Liver (tissue), 9 donors: ENCODE data around the gene TNS1. TPM values are rescaled to one million over a fixed set of nuclear protein-coding genes. Genes with fewer than 3 reads are reported as not detected.
A peak's percentile ranks its signal among the peaks of the same experiment; 100 is the strongest.

Experiments used
- DNase-seq: peaks from one replicate; pipeline ENCODE4 v3.0.0-alpha.2; 2017; ENCODE audit warnings: low spot score
- H3K27ac ChIP-seq, 2 donors: one replicate each; pipeline ENCODE4 v1.7.0; 2013; ENCODE audit warnings: inconsistent platforms in 2 of 2, low read length in 2 of 2, control low read depth in 1 of 2, low read depth in 1 of 2, mild to moderate bottlenecking in 1 of 2
- H3K27me3 ChIP-seq, 4 donors: one replicate each; pipeline versions ENCODE4 v1.6.1 to v1.7.0; 2013; ENCODE audit warnings: low read length in 3 of 4, inconsistent platforms in 1 of 4, mild to moderate bottlenecking in 1 of 4, moderate library complexity in 1 of 4; ENCODE audit not compliant: control insufficient read depth in 4 of 4, insufficient read depth in 4 of 4
- H3K36me3 ChIP-seq, 4 donors: one replicate each; pipeline versions ENCODE4 v1.6.1 to v1.7.0; 2013; ENCODE audit warnings: low read length in 3 of 4, mild to moderate bottlenecking in 3 of 4, low read depth in 1 of 4, moderate library complexity in 1 of 4; ENCODE audit not compliant: control insufficient read depth in 4 of 4, insufficient read depth in 3 of 4
- H3K4me1 ChIP-seq, 4 donors: one replicate each; pipeline versions ENCODE4 v1.6.1 to v1.7.0; 2013; ENCODE audit warnings: low read length in 3 of 4, mild to moderate bottlenecking in 3 of 4, moderate library complexity in 1 of 4; ENCODE audit not compliant: control insufficient read depth in 4 of 4, insufficient read depth in 4 of 4
- H3K4me3 ChIP-seq, 3 donors: one replicate each; pipeline versions ENCODE4 v1.6.1 to v1.7.0; 2013; ENCODE audit warnings: low read length in 3 of 3, control low read depth in 1 of 3, low read depth in 1 of 3, mild to moderate bottlenecking in 1 of 3
- H3K9ac ChIP-seq, 2 donors: one replicate each; pipeline ENCODE4 v1.7.0; 2013; ENCODE audit warnings: low read length in 2 of 2, mild to moderate bottlenecking in 2 of 2, moderate library complexity in 2 of 2, control low read depth in 1 of 2, low read depth in 1 of 2
- H3K9me3 ChIP-seq, 4 donors: one replicate each; pipeline versions ENCODE4 v1.6.1 to v1.7.0; 2013; ENCODE audit warnings: low read length in 3 of 4; ENCODE audit not compliant: control insufficient read depth in 4 of 4
- ATF3 ChIP-seq: IDR thresholded peaks from 2 replicates; pipeline ENCODE4 v1.6.1; 2016; ENCODE audit warnings: antibody characterized with exemption
- CTCF ChIP-seq: fragments of 150-350 bp; IDR thresholded peaks from 2 replicates; pipeline ENCODE4 v1.5.1; 2017; ENCODE audit warnings: improper control_type of control experiment, low read depth, low read length; ENCODE audit not compliant: missing input control
- EGR1 ChIP-seq, 2 donors: IDR thresholded peaks; 2 replicates each; pipeline ENCODE4 v1.6.1; 2016 to 2018; ENCODE audit warnings: antibody characterized with exemption in 2 of 2, low read depth in 2 of 2
- FOXA1 ChIP-seq: IDR thresholded peaks from 2 replicates; pipeline ENCODE4 v1.6.1; 2016; ENCODE audit warnings: antibody characterized with exemption
- GABPA ChIP-seq, 2 donors: IDR thresholded peaks in 1 of 2; conservative IDR thresholded peaks in 1 of 2; 2 replicates each; pipeline ENCODE4 v1.6.1; 2016; ENCODE audit warnings: antibody characterized with exemption in 2 of 2, mild to moderate bottlenecking in 1 of 2, moderate library complexity in 1 of 2
- HNF4A ChIP-seq, 2 donors: conservative IDR thresholded peaks; 2 replicates each; pipeline ENCODE4 v1.6.1; 2016; ENCODE audit warnings: antibody characterized with exemption in 2 of 2, mild to moderate bottlenecking in 2 of 2
- HNF4G ChIP-seq: IDR thresholded peaks from 2 replicates; pipeline ENCODE4 v1.6.1; 2016; ENCODE audit warnings: antibody characterized with exemption
- JUND ChIP-seq, 2 donors: IDR thresholded peaks; 2 replicates each; pipeline ENCODE4 v1.6.1; 2016; ENCODE audit warnings: antibody characterized with exemption in 2 of 2
- MAX ChIP-seq: IDR thresholded peaks from 2 replicates; pipeline ENCODE4 v1.6.1; 2016; ENCODE audit warnings: antibody characterized with exemption
- NR2F2 ChIP-seq: IDR thresholded peaks from 2 replicates; pipeline ENCODE4 v1.6.1; 2016; ENCODE audit warnings: antibody characterized with exemption
- RAD21 ChIP-seq, 2 donors: IDR thresholded peaks; 2 replicates each; pipeline ENCODE4 v1.6.1; 2016; ENCODE audit warnings: antibody characterized with exemption in 2 of 2, mild to moderate bottlenecking in 2 of 2
- REST ChIP-seq: IDR thresholded peaks from 2 replicates; pipeline ENCODE4 v1.6.1; 2016; ENCODE audit warnings: antibody characterized with exemption, mild to moderate bottlenecking
- RXRA ChIP-seq, 2 donors: IDR thresholded peaks; 2 replicates each; pipeline ENCODE4 v1.6.1; 2017 to 2018; ENCODE audit warnings: antibody characterized with exemption in 2 of 2, mild to moderate bottlenecking in 1 of 2
- SP1 ChIP-seq: IDR thresholded peaks from 2 replicates; pipeline ENCODE4 v1.6.1; 2018; ENCODE audit warnings: antibody characterized with exemption, mild to moderate bottlenecking
- TAF1 ChIP-seq: conservative IDR thresholded peaks from 2 replicates; pipeline ENCODE4 v1.6.1; 2016; ENCODE audit warnings: antibody characterized with exemption, mild to moderate bottlenecking
- YY1 ChIP-seq: IDR thresholded peaks from 2 replicates; pipeline ENCODE4 v1.6.1; 2016; ENCODE audit warnings: antibody characterized with exemption, mild to moderate bottlenecking
- WGBS: extraction: QIAGEN DNeasy Blood & Tissue Kit; methylation state at CpG from one replicate; pipeline ENCODE4 v1.1.7; 2013; 5-methylcytosine and 5-hydroxymethylcytosine counted together
- polyA plus RNA-seq, 2 donors: library from polyadenylated mRNA; stranded (reverse) in 1 of 2; unstranded in 1 of 2; fragments of 200-250 nt in 1 of 2; fragments of >200 nt in 1 of 2; fragmentation: Nextera tagmentation in 1 of 2; extraction: Ambion mirVana in 1 of 2; gene quantifications; one replicate each; pipeline versions ENCODE4 v1.2.1 to v1.2.3, GENCODE V29; 2013 to 2015
- total RNA-seq, 2 donors: library from RNA; depleted of rRNA; stranded (reverse); fragments of >200 nt; gene quantifications; one replicate each; pipeline ENCODE4 v1.2.3, GENCODE V29; 2014
- TF ChIP-seq, protein P1 (sequence below): IDR thresholded peaks from 2 replicates; pipeline ENCODE4 v1.6.1; 2016; ENCODE audit warnings: antibody characterized with exemption
- donor health status: healthy.
- donor health status: healthy.
- donor health status: healthy.
- donor health status: healthy.
- donor health status: healthy.

Gene TNS1
- total and polyA plus RNA-seq, 4 donors, result 16.3 to 128 (median 57.3) TPM

DNA sequence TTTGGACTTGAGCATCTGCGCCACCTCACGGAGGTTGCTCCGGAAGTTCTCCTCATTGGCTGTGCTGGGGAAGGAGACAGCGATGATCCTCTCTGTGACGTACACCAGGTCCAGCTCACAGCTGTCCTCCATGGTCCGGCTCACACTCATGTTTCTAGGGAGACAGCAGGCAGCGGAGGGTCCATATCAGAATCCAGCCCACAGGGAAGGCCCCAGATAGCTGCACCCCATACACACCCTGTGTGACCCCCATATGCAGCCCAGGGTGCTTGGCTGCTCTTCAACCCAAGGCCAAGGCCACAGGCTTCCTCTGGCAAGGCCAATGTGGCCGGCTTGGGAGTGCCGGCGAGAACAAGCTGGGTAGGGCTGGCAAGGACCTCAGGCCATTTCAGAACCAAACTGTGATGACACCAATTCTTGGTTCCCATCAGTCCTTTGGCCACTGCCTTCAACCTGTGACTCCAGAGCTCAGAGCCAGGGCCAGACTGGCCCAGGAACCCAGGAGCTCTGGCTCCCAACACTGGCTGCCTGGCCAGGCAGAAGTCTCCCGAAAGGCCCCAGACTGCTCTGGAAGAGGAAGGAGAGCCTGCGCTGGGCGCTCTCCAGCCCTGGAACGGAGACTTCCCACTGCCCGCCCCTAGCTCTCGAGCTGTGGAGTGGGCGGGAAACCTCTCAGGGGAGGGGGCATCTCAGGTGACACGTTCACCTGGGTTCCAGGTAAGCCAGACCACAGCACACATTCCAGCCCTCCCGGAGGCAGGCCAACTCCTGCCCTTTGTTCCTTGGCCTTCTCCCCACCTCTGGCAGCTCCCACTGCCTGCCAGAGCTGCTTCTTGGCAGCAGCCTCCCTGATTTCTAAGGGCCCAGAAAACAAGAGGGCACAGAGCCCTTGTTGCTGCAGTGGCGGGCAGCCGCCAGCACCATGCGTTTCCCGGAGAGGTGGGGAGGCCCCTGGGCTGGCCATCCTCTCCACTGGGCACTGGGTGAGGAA, 104.7 kb downstream of the TNS1 start (continued):
- TF ChIP-seq SP1 (peak; percentile 57), MAX (no peak), JUND (IDR thresholded peaks at IDR 0.05) (peak in 1 of 2 donors; percentile 40), REST (no peak)

- Histone ChIP-seq H3K4me1 (peaks cover 44 to 77% (median 63%) of the 10 kb centered on the region in 4 donors), H3K27me3 (no peaks in the 10 kb centered on the region), H3K9ac (peak overlapping the region in 1 of 2 donors; percentile 35), H3K4me3 (no peak overlapping the region), H3K27ac (peak overlapping the region; percentile 95 to 97), H3K36me3 (peaks cover 9 to 30% (median 26%) of the 10 kb centered on the region in 4 donors), H3K9me3 (no peaks in the 10 kb centered on the region)
- DNase-seq, result no peak
- 36% methylated on average over 9 of the region's 9 CpGs for WGBS
- no peak for TF ChIP-seq MAX
- no peak for TF ChIP-seq EGR1 (IDR thresholded peaks at IDR 0.05; ENCODE audit: low read depth in 2 of 2)
- peak in 1 of 2 donors; percentile 48 for TF ChIP-seq RAD21 (IDR thresholded peaks at IDR 0.05)
- TF ChIP-seq RXRA (IDR thresholded peaks at IDR 0.05), result peak; percentile 75 to 77
- TF ChIP-seq NR2F2, result peak; percentile 48
- peak; percentile 42 to 60 for TF ChIP-seq HNF4A (conservative IDR thresholded peaks at IDR 0.05)
- peak in 1 of 2 donors; percentile 11 for TF ChIP-seq JUND (IDR thresholded peaks at IDR 0.05)
- TF ChIP-seq SP1, result peak; percentile 52
These were observed 105.6 kb downstream of the TNS1 start for GRCh38 chr2:217897091-217897715.

GRCh38 chr2:217895070-217895635, 107.6 kb downstream of the TNS1 start:
- peak overlapping the region; percentile 32 to 75 for H3K27ac ChIP-seq
- peaks cover 15 to 47% (median 39%) of the 10 kb centered on the region in 4 donors for H3K36me3 ChIP-seq
- H3K27me3 ChIP-seq, result no peaks in the 10 kb centered on the region
- TF ChIP-seq ATF3 (no peak), CTCF (no peak), MAX (no peak), SP1 (no peak), RAD21 (IDR thresholded peaks at IDR 0.05) (no peak), YY1 (no peak), HNF4G (no peak), RXRA (IDR thresholded peaks at IDR 0.05) (no peak), JUND (IDR thresholded peaks at IDR 0.05) (no peak), TAF1 (no peak), EGR1 (IDR thresholded peaks at IDR 0.05; ENCODE audit: low read depth in 2 of 2) (no peak), HNF4A (conservative IDR thresholded peaks at IDR 0.05) (no peak), FOXA1 (no peak), NR2F2 (no peak), GABPA (IDR thresholded peaks at IDR 0.05 in 1 of 2, conservative IDR thresholded peaks at IDR 0.05 in 1 of 2) (no peak)
- TF ChIP-seq, protein P1, sequence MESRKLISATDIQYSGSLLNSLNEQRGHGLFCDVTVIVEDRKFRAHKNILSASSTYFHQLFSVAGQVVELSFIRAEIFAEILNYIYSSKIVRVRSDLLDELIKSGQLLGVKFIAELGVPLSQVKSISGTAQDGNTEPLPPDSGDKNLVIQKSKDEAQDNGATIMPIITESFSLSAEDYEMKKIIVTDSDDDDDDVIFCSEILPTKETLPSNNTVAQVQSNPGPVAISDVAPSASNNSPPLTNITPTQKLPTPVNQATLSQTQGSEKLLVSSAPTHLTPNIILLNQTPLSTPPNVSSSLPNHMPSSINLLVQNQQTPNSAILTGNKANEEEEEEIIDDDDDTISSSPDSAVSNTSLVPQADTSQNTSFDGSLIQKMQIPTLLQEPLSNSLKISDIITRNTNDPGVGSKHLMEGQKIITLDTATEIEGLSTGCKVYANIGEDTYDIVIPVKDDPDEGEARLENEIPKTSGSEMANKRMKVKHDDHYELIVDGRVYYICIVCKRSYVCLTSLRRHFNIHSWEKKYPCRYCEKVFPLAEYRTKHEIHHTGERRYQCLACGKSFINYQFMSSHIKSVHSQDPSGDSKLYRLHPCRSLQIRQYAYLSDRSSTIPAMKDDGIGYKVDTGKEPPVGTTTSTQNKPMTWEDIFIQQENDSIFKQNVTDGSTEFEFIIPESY, result no peak
- DNase-seq, result no peak
- no peak overlapping the region for H3K4me3 ChIP-seq
- H3K9ac ChIP-seq, result peak overlapping the region in 1 of 2 donors; percentile 25
- no peaks in the 10 kb centered on the region for H3K9me3 ChIP-seq
- H3K4me1 ChIP-seq, result peaks cover 28 to 62% (median 46%) of the 10 kb centered on the region in 4 donors
- 83% methylated on average over 19 of the region's 19 CpGs for WGBS
